GM18951 (cell line): Measurements from ENCODE around the gene SEPHS2.
"Not testable (repeated sequence)": the region's sequence is repeated elsewhere in the genome, so short reads cannot be mapped to it uniquely, and the experiment has no call there.

Experiments used
- POLR2A ChIP-seq: IDR thresholded peaks from 4 replicates; pipeline ENCODE4 v1.6.1; 2011; ENCODE audit warnings: mild to moderate bottlenecking; ENCODE audit not compliant: insufficient read length, insufficient read depth; ENCODE audit errors: extremely low read depth
- in situ Hi-C: fragments of 300-500 bp; cut with MboI; formaldehyde crosslinking; loops from one replicate; pipeline ENCODE4 v1.12.0; 2022; ENCODE audit warnings: low sequenced_read_pairs, mixed read lengths, inconsistent platforms; ENCODE audit not compliant: unreplicated experiment

Gene SEPHS2

GRCh38 chr16:30476991-30477390 is 31.3 kb upstream of the SEPHS2 start:
- TF ChIP-seq POLR2A, result no peak
- in situ Hi-C loops, result no loop called here

- in situ Hi-C loops, result no loop called here
- no peak for TF ChIP-seq POLR2A
Measured at GRCh38 chr16:30474684-30475083, 29.0 kb upstream of the SEPHS2 start.

- in situ Hi-C loops, result no loop called here
- no peak for TF ChIP-seq POLR2A
Measured at GRCh38 chr16:30474074-30474452, 28.4 kb upstream of the SEPHS2 start.

- in situ Hi-C loops, result no loop called here
- TF ChIP-seq POLR2A, result no peak
Measured at GRCh38 chr16:30473231-30474073, 27.8 kb upstream of the SEPHS2 start.

GRCh38 chr16:30472328-30472942 is 26.8 kb upstream of the SEPHS2 start, which contains the start of gene ITGAL:
TSS of gene ITGAL (plus strand) at chr16:30472742. CDS start at chr16:30472838, 96 bp downstream.
- TF ChIP-seq POLR2A, result peak; percentile 47

GRCh38 chr16:30470632-30470995 is 24.9 kb upstream of the SEPHS2 start:
- in situ Hi-C loops, result no loop called here
- no peak for TF ChIP-seq POLR2A

More at GRCh38 chr16:30472328-30472942, 26.8 kb upstream of the SEPHS2 start, which contains the start of gene ITGAL:
- in situ Hi-C loops, result no loop called here

- in situ Hi-C loops, result no loop called here
- no peak for TF ChIP-seq POLR2A
Measured at GRCh38 chr16:30470170-30470512, 24.5 kb upstream of the SEPHS2 start.

- in situ Hi-C loops, result no loop called here
- no peak for TF ChIP-seq POLR2A
Measured at GRCh38 chr16:30464078-30464477, 18.4 kb upstream of the SEPHS2 start.

GRCh38 chr16:30461426-30461825 is 15.8 kb upstream of the SEPHS2 start:
- in situ Hi-C loops, result not testable (repeated sequence)

- no peak for TF ChIP-seq POLR2A
- in situ Hi-C loops, result no loop called here
Measured at GRCh38 chr16:30459456-30459855, 13.8 kb upstream of the SEPHS2 start.

- in situ Hi-C loops, result no loop called here
Measured at GRCh38 chr16:30458561-30459394, 13.1 kb upstream of the SEPHS2 start.

GRCh38 chr16:30457743-30458560 is 12.3 kb upstream of the SEPHS2 start:
- TF ChIP-seq POLR2A, result no peak
- in situ Hi-C loops, result no loop called here

More at GRCh38 chr16:30458561-30459394, 13.1 kb upstream of the SEPHS2 start:
- TF ChIP-seq POLR2A, result peak; percentile 73

GRCh38 chr16:30457256-30457655 is 11.6 kb upstream of the SEPHS2 start:
- in situ Hi-C loops, result no loop called here
- TF ChIP-seq POLR2A, result no peak
